Suppressor macrophage treated with lipopolysaccharide for 1 hour (primary cell): ENCODE results near the gene NFKB1.
A peak's percentile ranks its signal among the peaks of the same experiment; 100 is the strongest.

Source experiments
- DNase-seq, 3 donors: peaks; one replicate each; pipeline ENCODE4 v3.0.0-alpha.2; 2020 to 2022

Gene NFKB1

GRCh38 chr4:102599886-102600285 is 98.7 kb downstream of the NFKB1 start:
- no peak for DNase-seq

GRCh38 chr4:102600689-102601088 is 99.5 kb downstream of the NFKB1 start:
- DNase-seq = no peak

GRCh38 chr4:102601586-102602227 is 100.5 kb downstream of the NFKB1 start:
- DNase-seq = no peak

- DNase-seq = no peak
Observed at GRCh38 chr4:102604222-102604940, 103.2 kb downstream of the NFKB1 start.

- DNase-seq = no peak
Observed at GRCh38 chr4:102606261-102606660, 105.1 kb downstream of the NFKB1 start.

GRCh38 chr4:102606846-102607450 is 105.8 kb downstream of the NFKB1 start:
- no peak for DNase-seq

- peak; percentile 38 to 66 (median 66) for DNase-seq
Observed at GRCh38 chr4:102608190-102608589, 107.0 kb downstream of the NFKB1 start.

GRCh38 chr4:102610007-102610406 is 108.8 kb downstream of the NFKB1 start:
- DNase-seq = peak in 1 of 3 donors; percentile 24

- peak in 1 of 3 donors; percentile 7 for DNase-seq
Observed at GRCh38 chr4:102610476-102610875, 109.3 kb downstream of the NFKB1 start.

- DNase-seq = peak in 1 of 3 donors; percentile 15
Observed at GRCh38 chr4:102612210-102612609, 111.1 kb downstream of the NFKB1 start.

GRCh38 chr4:102612824-102613366 is 111.7 kb downstream of the NFKB1 start:
- DNase-seq = peak in 1 of 3 donors; percentile 24

GRCh38 chr4:102614801-102615200 is 113.6 kb downstream of the NFKB1 start:
- peak in 1 of 3 donors; percentile 13 for DNase-seq

GRCh38 chr4:102616636-102617035 is 115.5 kb downstream of the NFKB1 start:
- DNase-seq = peak in 1 of 3 donors; percentile 28

- peak; percentile 56 to 73 (median 70) for DNase-seq
Observed at GRCh38 chr4:102619021-102619420, 117.9 kb downstream of the NFKB1 start.

- DNase-seq = peak; percentile 56 to 74 (median 65)
Observed at GRCh38 chr4:102619776-102620631, 118.8 kb downstream of the NFKB1 start.

- peak in 1 of 3 donors; percentile 31 for DNase-seq
Observed at GRCh38 chr4:102620697-102621497, 119.7 kb downstream of the NFKB1 start.

GRCh38 chr4:102623622-102624021 is 122.5 kb downstream of the NFKB1 start:
- DNase-seq = peak in 1 of 3 donors; percentile 4

- no peak for DNase-seq
Observed at GRCh38 chr4:102624505-102624904, 123.3 kb downstream of the NFKB1 start.

GRCh38 chr4:102625232-102625930 is 124.2 kb downstream of the NFKB1 start:
- peak; percentile 80 to 88 (median 84) for DNase-seq

GRCh38 chr4:102627831-102628523 is 126.8 kb downstream of the NFKB1 start:
- DNase-seq = peak; percentile 61 to 87 (median 73)
